GM23248 (cell line): ENCODE data around the gene RIC8B.

Experiments
- EZH2 ChIP-seq: fragments of 200-600 bp; sonication (generic); IDR thresholded peaks from 2 replicates; pipeline ENCODE4 v1.6.1; 2018; ENCODE audit warnings: antibody characterized with exemption, mild to moderate bottlenecking; ENCODE audit not compliant: insufficient read depth, poor library complexity, severe bottlenecking
- EZH2phosphoT487 ChIP-seq: fragments of 200-600 bp; sonication (generic); IDR thresholded peaks from 2 replicates; pipeline ENCODE4 v1.6.1; 2018; ENCODE audit warnings: antibody characterized with exemption, moderate library complexity, mild to moderate bottlenecking, low read depth; ENCODE audit not compliant: insufficient read depth

DNA sequence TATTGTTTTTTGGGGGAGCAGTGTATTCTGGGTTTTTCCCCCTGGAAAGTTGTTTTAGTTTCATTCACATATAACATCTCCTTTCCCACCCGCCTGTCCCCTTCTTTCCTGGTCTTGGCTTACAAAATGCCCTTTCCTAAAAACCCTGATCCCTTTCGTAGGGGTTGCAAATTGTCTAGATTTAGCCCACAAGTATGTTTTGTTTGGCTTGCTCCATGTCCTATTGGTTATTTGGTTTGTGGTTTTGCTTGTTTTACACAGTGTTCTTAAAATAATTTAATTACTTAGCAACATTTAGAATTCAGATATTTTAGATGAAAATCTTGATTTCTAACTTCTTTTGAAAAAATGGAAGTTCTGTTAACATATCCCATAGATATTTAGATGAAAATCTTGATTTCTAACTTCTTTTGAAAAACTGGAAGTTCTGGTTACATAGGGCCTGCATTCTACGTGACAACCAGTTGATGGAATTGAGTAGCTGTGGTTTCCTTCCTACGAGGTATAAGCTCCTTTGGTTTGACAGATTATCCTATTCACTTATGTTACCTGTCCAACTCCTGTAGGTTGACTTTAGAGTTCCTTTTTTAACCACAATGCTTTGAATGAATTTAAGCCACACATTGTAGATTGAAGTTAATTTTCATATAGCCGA, 92.1 kb downstream of the RIC8B start:
- TF ChIP-seq EZH2phosphoT487 (no peak), EZH2 (no peak)
